Raji (cell line): Measurements from ENCODE around the gene MUC6.

Experiments used
- POLR2A ChIP-seq: IDR thresholded peaks from 2 replicates; pipeline ENCODE4 v1.6.1; 2011; ENCODE audit warnings: low read depth, low read length, control low read depth; ENCODE audit not compliant: insufficient read depth

MUC6 gene

DNA sequence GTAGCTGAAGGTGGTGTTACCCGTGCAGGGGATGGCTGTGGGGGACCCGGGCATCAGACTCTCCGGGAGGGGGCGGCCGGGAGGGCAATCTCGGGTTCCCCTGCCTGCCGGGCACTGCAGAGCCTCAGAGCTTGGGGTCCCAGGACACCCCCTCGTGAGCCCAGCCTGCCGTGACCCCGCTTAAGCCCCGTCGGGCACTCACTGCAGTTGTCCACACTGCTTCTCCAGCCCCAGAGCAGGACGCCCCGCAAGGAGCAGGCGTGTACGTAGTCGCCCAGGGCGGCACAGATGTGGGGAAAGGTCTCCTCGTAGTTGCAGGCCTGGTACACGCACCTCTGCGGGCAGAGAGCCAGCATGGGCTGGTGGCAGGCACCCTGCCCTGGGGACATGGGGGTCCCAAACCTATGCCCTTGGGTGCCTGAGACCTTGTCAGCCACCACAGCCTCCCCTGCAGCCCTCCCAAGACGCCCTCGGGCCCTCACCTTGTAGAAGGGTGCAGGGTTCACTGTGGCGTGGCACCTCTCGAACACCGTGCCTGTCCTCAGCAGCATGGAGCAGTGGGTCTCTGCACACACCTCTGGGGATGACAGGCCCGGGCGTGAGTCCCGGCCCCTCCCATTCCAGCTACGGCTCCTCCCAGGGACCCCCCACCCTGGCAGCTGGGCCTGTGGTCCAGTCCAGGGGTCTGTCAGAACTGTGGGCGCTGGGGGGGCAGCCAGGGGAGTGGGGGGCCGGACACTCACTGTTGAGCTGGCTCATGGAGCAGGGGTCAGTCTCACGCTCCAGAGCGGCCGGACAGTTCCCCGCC lies 8.8 kb downstream of the MUC6 start:
- no peak for TF ChIP-seq POLR2A

DNA sequence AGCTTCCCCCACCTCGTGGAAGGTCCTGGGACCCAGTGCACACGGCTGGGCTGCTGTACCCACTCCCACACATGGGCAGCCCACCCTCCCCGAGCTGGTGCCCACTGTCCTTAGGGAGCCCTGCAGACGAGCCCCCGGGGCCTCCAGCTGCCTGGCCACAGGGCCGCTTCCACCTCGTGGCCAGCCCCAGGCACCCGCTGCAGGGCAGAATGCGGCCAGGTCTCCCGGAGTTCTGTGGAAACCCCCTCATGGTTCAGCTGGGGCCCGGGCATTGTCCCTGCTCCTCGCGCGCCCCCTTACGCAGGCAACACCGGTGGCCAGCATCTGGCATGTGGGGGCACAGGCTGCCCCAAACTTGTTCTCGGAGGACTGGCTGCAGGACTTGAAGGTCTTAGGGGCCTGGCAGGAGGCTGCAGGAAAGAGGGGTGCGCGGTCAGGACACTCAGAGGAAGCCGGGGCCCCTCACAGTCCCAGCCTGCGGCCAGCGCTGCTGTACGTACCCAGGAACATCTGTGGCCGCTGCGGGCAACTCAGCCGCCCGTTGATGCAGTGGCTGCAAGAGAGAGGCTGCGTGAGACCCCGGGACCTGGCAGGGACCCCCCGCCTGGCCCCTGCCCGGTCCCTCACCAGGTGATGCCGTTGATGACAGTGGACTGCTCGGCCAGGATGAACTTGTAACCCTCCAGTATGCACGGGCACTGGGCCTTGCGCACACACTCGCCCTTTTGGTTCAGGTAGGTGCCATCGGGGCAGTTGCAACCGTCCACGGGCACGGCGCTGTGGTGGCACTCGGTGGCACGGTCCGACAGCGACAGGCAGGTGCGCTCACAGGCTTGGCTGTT lies 9.7 kb downstream of the MUC6 start:
- no peak for TF ChIP-seq POLR2A

DNA sequence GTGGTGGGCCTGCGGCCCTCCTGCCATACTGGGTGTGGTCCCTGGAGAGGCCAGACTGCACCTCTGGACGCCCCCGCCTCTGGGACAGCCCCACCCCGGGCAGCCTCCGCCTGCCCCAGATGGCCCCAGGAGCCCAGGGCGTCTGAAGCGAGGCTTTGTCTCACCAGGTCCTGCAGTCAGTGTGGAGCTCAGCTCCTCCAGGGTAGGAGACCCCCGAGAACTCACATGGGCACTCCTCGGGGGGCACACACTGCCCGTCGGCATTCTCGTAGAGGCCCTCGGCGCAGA lies 10.4 kb downstream of the MUC6 start:
- TF ChIP-seq POLR2A = no peak

DNA sequence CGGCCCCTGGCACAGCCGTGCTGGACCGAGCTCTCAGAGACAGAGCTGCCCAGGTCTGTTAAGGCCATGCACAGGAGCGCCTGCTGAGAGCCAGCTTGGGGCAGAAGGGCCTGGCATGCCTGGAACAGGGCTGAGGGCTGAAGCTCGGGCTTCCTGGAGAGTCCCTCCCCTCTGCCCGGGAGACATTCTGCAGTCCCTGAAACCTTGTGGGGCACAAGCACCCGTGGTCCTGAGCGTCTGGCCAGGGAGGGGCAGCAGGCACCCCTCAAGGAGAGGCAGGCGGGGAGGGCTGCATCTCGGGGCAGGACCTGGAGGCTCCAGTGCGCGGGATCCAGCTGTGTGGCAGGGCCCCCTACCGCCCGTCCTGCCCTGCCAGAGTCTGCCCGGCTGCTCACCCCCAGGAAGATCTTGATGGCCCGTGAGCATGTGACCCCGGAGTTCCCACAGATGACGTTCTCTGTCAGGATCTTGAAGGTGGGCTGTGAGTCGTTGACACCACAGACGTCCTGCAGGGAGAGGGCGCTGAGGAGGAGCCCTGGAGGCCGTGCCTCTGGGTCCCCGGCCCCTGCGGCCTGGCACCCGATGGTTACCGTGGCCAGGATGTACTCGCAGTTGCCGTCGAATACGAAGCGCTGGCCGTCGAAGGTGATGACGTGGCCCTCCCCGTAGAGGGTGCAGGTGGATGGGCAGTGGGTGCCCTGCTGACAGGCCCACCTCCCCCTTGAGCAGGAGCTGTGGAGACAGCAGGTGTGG lies 10.9 kb downstream of the MUC6 start:
- no peak for TF ChIP-seq POLR2A

DNA sequence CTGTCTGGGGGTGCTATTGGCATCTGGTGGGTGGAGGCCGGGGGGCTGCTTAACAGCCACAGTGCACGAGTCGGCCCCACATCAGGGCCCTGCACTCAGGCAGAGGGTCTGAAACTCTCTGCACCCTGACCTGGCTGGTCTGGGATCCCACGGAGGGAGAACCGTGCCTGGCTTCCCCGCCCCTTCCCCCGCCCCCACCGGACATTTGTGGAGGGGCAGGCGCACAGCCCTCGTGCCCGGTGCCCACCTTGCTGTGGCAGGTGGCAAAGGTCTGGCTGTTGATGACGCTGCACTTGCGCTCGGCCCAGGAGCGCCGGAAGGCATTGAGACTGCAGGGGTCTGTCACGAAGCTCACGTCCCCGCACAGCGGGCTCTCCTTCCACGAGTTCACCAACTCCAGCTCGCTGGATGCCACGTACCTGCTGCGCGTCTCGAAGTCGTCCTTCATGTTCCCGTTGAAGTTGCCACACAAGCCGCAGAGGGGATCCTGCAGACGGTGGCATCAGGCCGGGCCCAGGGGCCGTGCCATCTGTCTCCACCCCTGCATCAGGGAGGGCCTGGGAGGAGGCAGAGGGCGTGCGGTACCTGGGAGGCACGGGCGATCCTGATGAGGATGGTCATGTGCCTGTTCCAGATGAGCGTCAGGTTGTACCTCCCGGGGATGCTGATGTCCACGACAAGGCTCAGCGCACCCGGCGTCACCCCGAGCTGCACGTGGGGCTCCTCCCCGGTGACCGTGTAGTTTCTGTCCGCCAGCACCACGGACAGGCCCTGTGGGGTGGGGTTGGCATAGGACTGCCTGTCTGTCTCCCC lies 11.7 kb downstream of the MUC6 start:
- no peak for TF ChIP-seq POLR2A

DNA sequence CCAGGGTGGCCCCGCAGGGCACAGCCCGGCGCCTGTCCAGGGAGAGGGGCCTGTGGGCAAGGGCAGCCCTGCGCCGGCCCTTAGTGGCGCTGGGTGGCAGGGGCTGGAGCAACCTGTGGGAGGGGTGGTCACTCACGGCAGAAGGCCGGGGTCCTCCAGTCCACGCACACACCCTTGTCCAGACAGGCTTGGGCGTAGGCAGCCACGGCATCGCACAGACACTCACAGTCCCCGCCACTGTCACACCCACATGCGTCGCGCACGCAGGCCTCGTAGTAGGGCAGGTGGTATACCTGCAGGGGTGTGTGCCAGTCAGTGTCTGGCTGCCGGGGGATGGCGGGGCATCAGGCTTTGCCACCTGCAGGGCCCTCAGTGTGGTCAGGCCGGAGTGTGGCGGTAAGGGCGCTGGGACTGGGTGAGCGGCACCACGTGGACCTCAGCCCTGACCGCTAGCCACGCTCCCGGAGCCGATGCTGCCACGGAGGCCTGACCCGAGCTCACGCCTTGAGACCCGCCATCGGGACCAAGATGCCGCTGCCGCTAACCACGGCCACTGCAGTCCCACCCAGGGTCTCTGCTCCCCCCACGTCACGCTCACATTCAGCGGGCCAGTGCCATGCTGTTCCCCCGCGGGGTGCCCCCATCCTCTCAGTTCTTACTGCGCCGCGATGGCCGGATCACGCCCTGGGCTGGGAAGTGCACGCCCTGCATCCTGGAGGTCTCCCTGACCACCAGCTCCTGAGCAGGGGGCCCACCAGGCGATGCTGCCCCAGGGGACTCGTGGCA lies 12.5 kb downstream of the MUC6 start:
- no peak for TF ChIP-seq POLR2A

DNA sequence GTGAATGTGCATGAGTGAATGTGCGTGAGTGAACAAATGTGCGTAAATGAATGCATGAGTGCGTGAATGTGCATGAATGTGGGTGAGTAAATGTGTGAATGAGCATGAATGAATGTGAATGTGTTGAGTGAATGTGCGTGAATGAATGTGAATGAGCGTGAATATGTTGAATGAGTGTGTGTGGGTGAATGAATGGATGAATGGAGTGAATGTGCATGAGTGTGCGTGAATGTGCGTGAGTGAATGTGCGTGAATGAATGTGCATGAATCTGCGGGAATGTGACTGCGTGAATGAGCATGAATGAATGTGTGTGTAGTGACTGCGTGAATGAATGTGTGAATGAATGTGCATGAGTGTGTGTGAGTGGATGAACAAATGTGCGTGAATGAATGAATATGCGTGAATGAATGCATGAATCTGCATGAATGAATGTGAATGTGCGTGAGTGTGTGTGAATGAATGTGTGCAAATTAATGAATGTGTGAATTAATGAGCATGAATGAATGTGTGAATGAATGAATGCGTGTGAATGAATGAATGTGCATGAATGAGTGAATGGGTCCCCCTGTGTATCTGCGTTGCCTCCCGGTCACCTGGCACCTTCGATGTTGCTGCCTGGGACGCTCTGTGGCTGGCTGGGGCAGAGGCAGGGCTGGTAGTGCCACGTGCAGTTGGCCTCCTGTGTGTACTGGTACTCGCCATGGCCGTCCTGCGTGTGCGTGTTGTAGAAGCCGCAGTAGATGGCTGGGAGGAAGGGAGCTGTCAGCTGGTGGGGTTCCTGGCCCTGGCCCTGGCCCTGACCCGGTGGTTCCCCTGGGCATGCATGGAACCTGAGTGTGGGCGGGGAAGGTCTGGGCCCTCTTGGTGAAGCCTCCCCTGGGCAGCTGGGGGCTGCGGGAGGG lies 13.4 kb downstream of the MUC6 start:
- TF ChIP-seq POLR2A = no peak

DNA sequence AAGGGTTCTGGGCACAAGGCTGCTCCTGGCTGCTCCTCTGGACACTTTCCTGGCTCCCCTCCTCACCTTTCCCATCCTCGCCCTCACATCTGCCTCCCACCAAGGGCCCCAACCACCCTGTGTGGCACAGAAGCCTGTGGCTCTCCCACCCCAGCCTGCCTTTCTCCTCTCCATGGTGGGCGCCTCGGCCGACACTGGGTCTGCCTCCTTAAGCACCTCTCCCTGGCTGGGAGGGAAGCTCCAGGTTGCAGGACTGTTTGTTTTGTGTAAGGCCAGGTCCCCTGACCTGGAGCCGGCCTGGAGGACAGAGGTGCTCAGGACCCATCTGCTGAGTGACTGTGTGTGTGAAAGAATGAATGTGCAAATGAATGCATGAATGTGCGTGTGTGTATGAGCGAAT lies 14.1 kb downstream of the MUC6 start:
- TF ChIP-seq POLR2A = no peak

DNA sequence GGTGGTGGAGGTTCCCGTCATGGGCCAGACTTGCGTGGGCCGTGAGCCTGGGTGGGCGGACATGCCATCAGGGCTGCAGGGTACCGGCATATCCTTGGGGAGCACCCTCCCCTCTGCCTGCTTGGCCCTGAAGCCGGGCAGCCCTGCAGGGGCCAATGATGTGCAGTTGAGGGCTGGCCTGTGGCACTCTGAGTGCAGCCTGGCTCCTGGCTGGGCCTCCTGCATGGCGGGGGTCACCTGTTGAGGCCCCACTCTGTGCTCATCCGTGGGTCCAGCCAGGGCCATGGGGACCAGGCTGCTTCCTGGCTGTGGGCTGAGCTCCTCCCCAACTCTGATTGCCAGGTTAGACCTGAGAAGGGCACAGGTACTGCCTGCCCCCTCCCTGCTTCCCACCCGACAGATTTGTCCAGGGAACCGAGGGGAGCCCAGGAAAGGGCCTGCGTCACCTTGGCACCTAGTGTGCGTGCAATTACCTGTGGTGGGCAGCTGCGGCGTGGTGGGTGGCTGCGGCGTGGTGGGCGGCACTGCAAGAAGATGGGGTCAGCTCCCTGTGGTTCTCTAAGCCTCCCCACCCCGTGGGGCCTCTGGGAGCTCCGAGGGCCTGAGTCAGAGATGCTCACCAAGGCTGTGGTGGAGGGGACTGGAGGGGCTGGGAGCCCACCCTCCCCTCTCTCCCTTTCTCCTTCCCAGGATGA lies 16.2 kb downstream of the MUC6 start:
- TF ChIP-seq POLR2A = no peak

DNA sequence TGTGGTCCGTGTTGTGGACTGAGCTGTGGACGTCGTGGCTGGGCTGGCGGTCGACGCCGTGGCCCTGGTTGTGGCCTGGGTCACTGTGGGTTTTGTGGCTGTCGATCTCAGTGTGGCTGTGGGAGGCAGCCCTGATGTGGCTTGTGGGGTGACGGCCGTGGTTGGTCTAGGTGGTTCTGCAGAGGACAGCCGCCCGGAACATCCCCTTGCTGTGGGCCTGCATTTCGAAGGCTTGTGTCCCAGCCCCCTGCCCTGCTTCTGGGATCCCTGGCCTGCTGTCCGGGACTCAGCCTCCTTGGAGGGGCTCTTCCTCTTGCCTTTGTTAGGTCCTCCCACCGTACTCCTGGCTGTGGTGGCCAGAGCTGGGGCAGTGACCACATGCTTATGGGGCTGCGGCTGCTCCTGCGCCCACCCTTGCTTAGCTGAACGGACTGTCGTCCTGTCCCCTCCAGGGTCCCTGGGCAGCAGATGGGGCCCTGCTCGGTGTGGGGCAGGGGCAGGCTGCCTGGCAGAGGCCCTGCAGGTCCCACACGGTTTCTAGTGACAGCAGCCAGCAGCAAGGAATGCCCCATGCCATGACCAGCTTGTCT lies 17.1 kb downstream of the MUC6 start:
- no peak for TF ChIP-seq POLR2A

DNA sequence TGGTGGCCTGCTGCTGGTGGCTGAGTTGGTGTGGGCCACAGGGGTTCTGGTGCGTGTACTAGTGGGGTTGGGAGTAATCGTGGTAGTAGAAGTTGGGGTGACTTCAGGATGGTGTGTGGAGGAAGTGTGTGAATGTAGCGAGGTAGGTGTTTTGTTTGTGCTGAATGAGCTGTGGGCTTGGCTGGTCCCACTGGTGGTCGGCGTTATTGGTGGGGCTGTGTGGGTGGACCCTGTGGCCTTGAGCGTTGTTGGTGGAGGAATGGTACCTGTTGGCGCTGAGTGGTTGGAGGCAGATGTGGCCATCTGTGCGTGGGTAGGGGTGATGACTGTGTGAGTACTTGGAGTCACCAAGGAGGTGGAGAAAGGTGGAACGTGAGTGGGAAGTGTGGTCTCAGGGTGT lies 18.4 kb downstream of the MUC6 start:
- TF ChIP-seq POLR2A = no peak

DNA sequence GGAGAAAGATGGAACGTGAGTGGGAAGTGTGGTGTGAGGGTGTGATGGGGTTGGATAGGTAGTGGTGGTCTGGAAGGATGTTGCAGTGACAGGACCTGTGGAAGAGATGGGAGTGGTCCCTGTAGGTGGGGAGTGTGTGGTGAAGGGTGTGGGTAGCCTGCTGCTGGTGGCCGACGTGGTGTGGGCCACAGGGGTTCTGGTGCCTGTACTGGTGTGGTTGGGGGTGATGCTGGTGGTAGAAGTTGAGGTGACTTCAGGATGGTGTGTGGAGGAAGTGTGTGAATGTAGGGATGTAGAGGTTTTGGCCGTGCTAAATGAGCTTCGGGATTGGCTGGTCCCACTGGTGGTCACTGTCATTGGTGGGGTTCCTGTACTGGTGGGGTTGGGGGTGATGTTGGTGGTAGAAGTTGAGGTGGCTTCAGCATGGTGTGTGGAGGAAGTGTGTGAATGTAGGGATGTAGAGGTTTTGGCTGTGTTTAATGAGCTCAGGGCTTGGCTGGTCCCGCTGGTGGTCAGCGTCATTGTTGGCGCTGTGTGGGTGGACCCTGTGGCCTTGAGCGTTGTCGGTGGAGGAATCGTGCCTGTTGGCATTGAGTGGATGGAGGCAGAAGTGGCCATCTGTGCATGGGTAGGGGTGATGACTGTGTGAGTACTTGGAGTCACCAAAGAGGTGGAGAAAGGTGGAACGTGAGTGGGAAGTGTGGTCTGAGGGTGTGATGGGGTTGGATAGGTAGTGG lies 19.1 kb downstream of the MUC6 start:
- TF ChIP-seq POLR2A = no peak
